ENCODE measurements around the gene TOPAZ1.

- TF ChIP-seq CTCF (conservative IDR thresholded peaks at IDR 0.05; ENCODE audit: low read depth, low read length) (no peak), POLR2A (IDR thresholded peaks at IDR 0.05; ENCODE audit: low read depth, low read length) (no peak)
Measured at GRCh38 chr3:44355362-44356033, 113.8 kb downstream of the TOPAZ1 start.

All from IMR-90 (cell line).